ENCODE results near the gene TRAF5.
"Not testable (repeated sequence)": the region's sequence is repeated elsewhere in the genome, so short reads cannot be mapped to it uniquely, and the experiment has no call there.

DNA sequence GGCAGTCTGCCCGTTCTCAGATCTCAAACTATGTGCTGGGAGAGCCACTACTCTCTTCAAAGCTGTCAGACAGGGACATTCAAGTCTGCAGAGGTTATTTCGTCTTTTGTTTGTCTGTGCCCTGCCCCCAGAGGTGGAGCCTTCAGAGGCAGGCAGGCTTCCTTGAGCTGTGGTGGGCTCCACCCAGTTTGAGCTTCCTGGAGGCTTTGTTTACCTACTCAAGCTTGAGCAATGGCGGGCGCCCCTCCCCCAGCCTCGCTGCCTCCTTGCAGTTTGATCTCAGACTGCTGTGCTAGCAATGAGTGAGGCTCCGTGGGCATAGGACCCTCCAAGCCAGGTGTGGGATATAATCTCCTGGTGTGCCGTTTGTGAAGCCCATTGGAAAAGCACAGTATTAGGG lies 81.1 kb downstream of the TRAF5 start:
- TF ChIP-seq, protein P1, sequence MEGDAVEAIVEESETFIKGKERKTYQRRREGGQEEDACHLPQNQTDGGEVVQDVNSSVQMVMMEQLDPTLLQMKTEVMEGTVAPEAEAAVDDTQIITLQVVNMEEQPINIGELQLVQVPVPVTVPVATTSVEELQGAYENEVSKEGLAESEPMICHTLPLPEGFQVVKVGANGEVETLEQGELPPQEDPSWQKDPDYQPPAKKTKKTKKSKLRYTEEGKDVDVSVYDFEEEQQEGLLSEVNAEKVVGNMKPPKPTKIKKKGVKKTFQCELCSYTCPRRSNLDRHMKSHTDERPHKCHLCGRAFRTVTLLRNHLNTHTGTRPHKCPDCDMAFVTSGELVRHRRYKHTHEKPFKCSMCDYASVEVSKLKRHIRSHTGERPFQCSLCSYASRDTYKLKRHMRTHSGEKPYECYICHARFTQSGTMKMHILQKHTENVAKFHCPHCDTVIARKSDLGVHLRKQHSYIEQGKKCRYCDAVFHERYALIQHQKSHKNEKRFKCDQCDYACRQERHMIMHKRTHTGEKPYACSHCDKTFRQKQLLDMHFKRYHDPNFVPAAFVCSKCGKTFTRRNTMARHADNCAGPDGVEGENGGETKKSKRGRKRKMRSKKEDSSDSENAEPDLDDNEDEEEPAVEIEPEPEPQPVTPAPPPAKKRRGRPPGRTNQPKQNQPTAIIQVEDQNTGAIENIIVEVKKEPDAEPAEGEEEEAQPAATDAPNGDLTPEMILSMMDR (conservative IDR thresholded peaks at IDR 0.05 in 1 of 2, IDR thresholded peaks at IDR 0.05 in 1 of 2; ENCODE audit: extremely low read depth in 1 of 2, insufficient read depth in 1 of 2, low read depth in 1 of 2, low read length in 2 of 2), result not testable (repeated sequence)
- not testable (repeated sequence) for TF ChIP-seq EZH2 (IDR thresholded peaks at IDR 0.05; ENCODE audit: borderline replicate concordance, low read length)
